ENCODE data around the gene POU3F2.

POU3F2 gene

GRCh38 chr6:98843271-98844243 is 9.2 kb downstream of the POU3F2 start:
- DNase-seq (ENCODE audit: low read depth in 2 of 2) = no peak

GRCh38 chr6:98844244-98845210 is 10.2 kb downstream of the POU3F2 start:
- no peak for DNase-seq (ENCODE audit: low read depth in 2 of 2)

- DNase-seq (ENCODE audit: low read depth in 2 of 2) = peak; percentile 61 to 64
Measured at GRCh38 chr6:98845211-98846020, 11.0 kb downstream of the POU3F2 start.

GRCh38 chr6:98846021-98846380 is 11.6 kb downstream of the POU3F2 start:
- no peak for DNase-seq (ENCODE audit: low read depth in 2 of 2)

- no peak for DNase-seq (ENCODE audit: low read depth in 2 of 2)
Measured at GRCh38 chr6:98847416-98847778, 13.0 kb downstream of the POU3F2 start.

GRCh38 chr6:98847779-98848538 is 13.6 kb downstream of the POU3F2 start:
- no peak for DNase-seq (ENCODE audit: low read depth in 2 of 2)

- no peak for DNase-seq (ENCODE audit: low read depth in 2 of 2)
Measured at GRCh38 chr6:98848539-98849242, 14.3 kb downstream of the POU3F2 start.

- no peak for DNase-seq (ENCODE audit: low read depth in 2 of 2)
Measured at GRCh38 chr6:98864497-98864896, 30.1 kb downstream of the POU3F2 start.

- no peak for DNase-seq (ENCODE audit: low read depth in 2 of 2)
Measured at GRCh38 chr6:98871057-98871456, 36.7 kb downstream of the POU3F2 start.

- no peak for DNase-seq (ENCODE audit: low read depth in 2 of 2)
Measured at GRCh38 chr6:98871821-98872220, 37.4 kb downstream of the POU3F2 start.

- no peak for DNase-seq (ENCODE audit: low read depth in 2 of 2)
Measured at GRCh38 chr6:98875375-98875774, 41.0 kb downstream of the POU3F2 start.

GRCh38 chr6:98877250-98877649 is 42.9 kb downstream of the POU3F2 start:
- DNase-seq (ENCODE audit: low read depth in 2 of 2) = no peak

GRCh38 chr6:98880486-98880885 is 46.1 kb downstream of the POU3F2 start:
- DNase-seq (ENCODE audit: low read depth in 2 of 2) = no peak

GRCh38 chr6:98885330-98885729 is 51.0 kb downstream of the POU3F2 start:
- DNase-seq (ENCODE audit: low read depth in 2 of 2) = no peak

- DNase-seq (ENCODE audit: low read depth in 2 of 2) = no peak
Measured at GRCh38 chr6:98887650-98888049, 53.3 kb downstream of the POU3F2 start.

All from stimulated activated CD4-positive, alpha-beta T cell treated with anti-CD3 and anti-CD28 coated beads, Interleukin-4, amount 100 ng/mL, for 48 hours (primary cell).